Naive thymus-derived CD4-positive, alpha-beta T cell (primary cell): ENCODE measurements around the gene FOSL1. TPM values are rescaled to one million over a fixed set of nuclear protein-coding genes. Genes with fewer than 3 reads are reported as not detected.

Experiments used
- ATAC-seq: fragments of 150-1000 bp; cut with Tn5 transposase; 2 replicates; pipeline ENCODE4 v1.10.0; 2021; ENCODE audit warnings: mild to moderate bottlenecking, moderate library complexity
- CTCF ChIA-PET: fragments of 350-600 bp; sonication (Branson Sonifier 250); formaldehyde crosslinking; loops from one replicate; lab custom pipeline; 2021; ENCODE audit warnings: antibody characterized with exemption; lab: Charles Lee
- POLR2A ChIA-PET: fragments of 350-600 bp; sonication (Branson Sonifier 250); formaldehyde crosslinking; loops from one replicate; lab custom pipeline; 2021; ENCODE audit warnings: antibody characterized with exemption, inconsistent platforms; lab: Charles Lee
- DNase-seq, 9 donors: peaks; one replicate each; pipeline versions ENCODE4 v3.0.0 to v3.0.0-alpha.2; 2020 to 2022; ENCODE audit warnings: mixed read lengths in 1 of 9
- H3K27ac ChIP-seq: one replicate; pipeline ENCODE4 v1.7.0; 2013; ENCODE audit warnings: mild to moderate bottlenecking, low read depth, low read length, moderate library complexity
- H3K27me3 ChIP-seq, 2 donors: one replicate each; pipeline ENCODE4 v1.7.0; 2013; ENCODE audit warnings: low read length in 2 of 2, mild to moderate bottlenecking in 2 of 2, moderate library complexity in 2 of 2; ENCODE audit not compliant: control insufficient read depth in 2 of 2, insufficient read depth in 2 of 2
- H3K36me3 ChIP-seq, 3 experiments: 1 replicate in 2 of 3; 2 replicates in 1 of 3; pipeline ENCODE4 v1.7.0; 2013; ENCODE audit warnings: low read length in 3 of 3, mild to moderate bottlenecking in 3 of 3, moderate library complexity in 1 of 3; ENCODE audit not compliant: insufficient read depth in 3 of 3, control insufficient read depth in 2 of 3
- H3K4me1 ChIP-seq, 2 donors: one replicate each; pipeline ENCODE4 v1.7.0; 2013; ENCODE audit warnings: low read length in 2 of 2, mild to moderate bottlenecking in 2 of 2, moderate library complexity in 1 of 2; ENCODE audit not compliant: control insufficient read depth in 2 of 2, insufficient read depth in 2 of 2
- H3K4me3 ChIP-seq: 2 replicates; pipeline ENCODE4 v1.7.0; 2013; ENCODE audit warnings: mild to moderate bottlenecking, low read length
- H3K9me3 ChIP-seq, 3 experiments: 1 replicate in 2 of 3; 2 replicates in 1 of 3; pipeline ENCODE4 v1.7.0; 2013; ENCODE audit warnings: low read length in 3 of 3; ENCODE audit not compliant: control insufficient read depth in 2 of 3
- H3K27ac Mint-ChIP-seq, 9 donors: one replicate each; pipeline ENCODE4 v1.8.0; 2020 to 2022; ENCODE audit warnings: mixed read lengths in 9 of 9, mild to moderate bottlenecking in 8 of 9, moderate library complexity in 5 of 9, inconsistent platforms in 2 of 9
- H3K27me3 Mint-ChIP-seq, 5 donors: one replicate each; pipeline ENCODE4 v1.8.0; 2021 to 2022; ENCODE audit warnings: mixed read lengths in 5 of 5, mild to moderate bottlenecking in 1 of 5
- H3K36me3 Mint-ChIP-seq, 5 donors: one replicate each; pipeline ENCODE4 v1.8.0; 2020 to 2022; ENCODE audit warnings: mixed read lengths in 5 of 5, mild to moderate bottlenecking in 3 of 5, inconsistent platforms in 1 of 5
- H3K4me1 Mint-ChIP-seq, 7 donors: one replicate each; pipeline ENCODE4 v1.8.0; 2020 to 2022; ENCODE audit warnings: mixed read lengths in 7 of 7, mild to moderate bottlenecking in 3 of 7, inconsistent platforms in 1 of 7
- H3K4me3 Mint-ChIP-seq, 10 donors: one replicate each; pipeline ENCODE4 v1.8.0; 2020 to 2022; ENCODE audit warnings: mild to moderate bottlenecking in 10 of 10, mixed read lengths in 10 of 10, moderate library complexity in 6 of 10, inconsistent platforms in 2 of 10
- H3K9me3 Mint-ChIP-seq, 11 donors: one replicate each; pipeline ENCODE4 v1.8.0; 2020 to 2022; ENCODE audit warnings: mixed read lengths in 11 of 11, mild to moderate bottlenecking in 4 of 11, inconsistent platforms in 1 of 11, moderate library complexity in 1 of 11
- intact Hi-C, 2 donors: fragments of 100-400 bp; cut with micrococcal nuclease; formaldehyde crosslinking; loops; one replicate each; pipeline ENCODE4 v1.15.1; 2023
- polyA plus RNA-seq, 2 donors: library from polyadenylated mRNA; unstranded; fragments of 300-500 nt; fragmentation: Illumina TruSeq; gene quantifications; one replicate each; pipeline ENCODE4 v1.2.3, GENCODE V29; 2021
- total RNA-seq, 6 experiments: library from RNA in 5 of 6; stranded (reverse) in 5 of 6; gene quantifications; 1 replicate in 5 of 6; 2 replicates in 1 of 6; pipeline ENCODE4 v1.2.3 and lab custom pipeline; 2021 to 2026

Gene FOSL1
- total and polyA plus RNA-seq, 7 experiments from 2014 or later: 2.8 to 25.7 (median 4.0) TPM; not detected in 4

GRCh38 chr11:65906602-65907001 is 6.4 kb upstream of the FOSL1 start:
- peaks cover 0 to 18% (median 3%) of the 10 kb centered on the region in 7 donors for H3K4me1 Mint-ChIP-seq

GRCh38 chr11:65903715-65904114 is 3.5 kb upstream of the FOSL1 start:
- peaks cover 0 to 19% (median 2%) of the 10 kb centered on the region in 5 donors for H3K27me3 Mint-ChIP-seq
- ATAC-seq (no peak), DNase-seq (no peak)
- no peaks in the 10 kb centered on the region for H3K9me3 Mint-ChIP-seq
- peaks cover 17 to 19% of the 10 kb centered on the region in 2 donors for H3K4me1 ChIP-seq
- peaks cover 0 to 18% (median 8%) of the 10 kb centered on the region in 7 donors for H3K4me1 Mint-ChIP-seq
- H3K4me3 Mint-ChIP-seq: no peak overlapping the region
- H3K4me3 ChIP-seq: no peak overlapping the region
- no peak overlapping the region for H3K27ac ChIP-seq
- intact Hi-C loops: loop anchor here in 1 of 2 donors (10.0 kb wide), 1 partner anchor 151 kb away; the partner anchor contains the start of gene SF3B2
- POLR2A ChIA-PET: interaction anchor here (1.5 to 6.5 kb wide), 2 partner anchors 10 to 13 kb away, joined by 4 to 108 read pairs; partner anchors contain the start of genes CCDC85B and FIBP
- H3K27me3 ChIP-seq: peaks cover 0 to 6% of the 10 kb centered on the region in 2 donors
- no peaks in the 10 kb centered on the region for H3K36me3 Mint-ChIP-seq
- no peaks in the 10 kb centered on the region for H3K9me3 ChIP-seq
- CTCF ChIA-PET: no interaction called here
- H3K27ac Mint-ChIP-seq: peak overlapping the region in 2 of 9 donors; percentile 32 to 43
- H3K36me3 ChIP-seq: no peaks in the 10 kb centered on the region

More at GRCh38 chr11:65906602-65907001, 6.4 kb upstream of the FOSL1 start:
- H3K36me3 ChIP-seq: no peaks in the 10 kb centered on the region
- no peaks in the 10 kb centered on the region for H3K9me3 ChIP-seq
- Mint-ChIP-seq H3K27ac (no peak overlapping the region), H3K36me3 (no peaks in the 10 kb centered on the region), H3K4me3 (no peak overlapping the region), H3K9me3 (no peaks in the 10 kb centered on the region), H3K27me3 (peaks cover 0 to 24% (median 5%) of the 10 kb centered on the region in 5 donors)
- H3K27me3 ChIP-seq: no peaks in the 10 kb centered on the region
- no peak overlapping the region for H3K4me3 ChIP-seq
- POLR2A ChIA-PET: interaction anchor here (0.6 to 4.2 kb wide), 8 partner anchors 9 to 435 kb away, joined by 3 to 27 read pairs (median 3); partner anchors contain the start of genes CCDC85B, CFL1 and FIBP
- intact Hi-C loops: loop anchor here in 1 of 2 donors (10.0 kb wide), 1 partner anchor 148 kb away; the partner anchor contains the start of gene SF3B2
- ATAC-seq (no peak), DNase-seq (no peak)
- CTCF ChIA-PET: interaction anchor here (0.6 to 2.1 kb wide), 3 partner anchors 13 to 19 kb away, joined by 3 to 6 read pairs (median 5); no protein-coding TSS in a partner anchor
- H3K27ac ChIP-seq: no peak overlapping the region
- no peaks in the 10 kb centered on the region for H3K4me1 ChIP-seq

DNA sequence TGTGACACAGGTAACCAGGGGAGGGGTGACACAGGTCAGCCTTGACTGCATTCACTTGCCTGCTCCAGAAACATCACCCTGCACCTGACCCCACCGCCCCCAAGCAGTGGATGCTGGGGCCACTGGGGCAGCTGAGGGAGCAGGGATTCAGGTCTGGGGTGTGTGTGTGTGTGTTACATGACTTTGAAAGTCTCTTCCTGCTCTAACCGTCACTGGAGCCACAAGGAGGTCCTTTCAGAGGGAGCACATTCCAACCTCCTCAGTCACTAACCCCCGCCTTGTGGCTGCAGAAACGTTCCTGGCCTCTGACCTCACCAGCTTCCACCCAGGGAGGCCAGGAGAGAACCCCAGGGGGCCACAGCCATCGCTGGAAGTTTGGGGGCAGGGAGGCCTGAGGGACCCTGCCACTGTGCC is 2.9 kb upstream of the FOSL1 start:
- Histone ChIP-seq H3K36me3 (no peaks in the 10 kb centered on the region), H3K27me3 (peaks cover 0 to 6% of the 10 kb centered on the region in 2 donors), H3K4me1 (peaks cover 17 to 19% of the 10 kb centered on the region in 2 donors), H3K9me3 (no peaks in the 10 kb centered on the region), H3K4me3 (no peak overlapping the region), H3K27ac (no peak overlapping the region)
- ATAC-seq (no peak), DNase-seq (no peak)
- intact Hi-C loops: loop anchor here in 1 of 2 donors (10.0 kb wide), 1 partner anchor 152 kb away; the partner anchor contains the start of gene SF3B2
- Mint-ChIP-seq H3K27ac (peak overlapping the region in 1 of 9 donors; percentile 43), H3K36me3 (no peaks in the 10 kb centered on the region), H3K27me3 (peaks cover 0 to 17% (median 3%) of the 10 kb centered on the region in 5 donors), H3K4me1 (peaks cover 0 to 20% (median 10%) of the 10 kb centered on the region in 7 donors), H3K9me3 (no peaks in the 10 kb centered on the region), H3K4me3 (no peak overlapping the region)
- POLR2A ChIA-PET: interaction anchor here (6.5 kb wide), 1 partner anchor 12 kb away, joined by 108 read pairs; the partner anchor contains the start of genes CCDC85B and FIBP
- CTCF ChIA-PET: interaction anchor here (1.1 kb wide), 1 partner anchor 13 kb away, joined by 3 read pairs; the partner anchor contains the start of gene CCDC85B

GRCh38 chr11:65900899-65901180 is 652 bp upstream of the FOSL1 start:
- intact Hi-C loops: loop anchor here (1.0 to 10.0 kb wide), 6 partner anchors 11 to 154 kb away; partner anchors contain the start of genes C11orf68 (in 2 of the 2), CCDC85B (in 2 of the 2), DRAP1 (in 2 of the 2) and SART1 (in 1 of the 2)
- Histone ChIP-seq H3K36me3 (no peaks in the 10 kb centered on the region), H3K9me3 (no peaks in the 10 kb centered on the region), H3K27me3 (peaks cover 0 to 6% of the 10 kb centered on the region in 2 donors), H3K4me1 (peaks cover 17 to 19% of the 10 kb centered on the region in 2 donors), H3K4me3 (peak overlapping the region; percentile 51), H3K27ac (no peak overlapping the region)
- Mint-ChIP-seq H3K27me3 (peaks cover 0 to 11% (median 3%) of the 10 kb centered on the region in 5 donors), H3K4me1 (peaks cover under 1 to 36% (median 10%) of the 10 kb centered on the region in 7 donors), H3K27ac (peak overlapping the region in 6 of 9 donors; percentile 43 to 88 (median 80)), H3K36me3 (no peaks in the 10 kb centered on the region), H3K9me3 (no peaks in the 10 kb centered on the region), H3K4me3 (peak overlapping the region; percentile 64 to 77 (median 74))
- DNase-seq (no peak), ATAC-seq (no peak)
- CTCF ChIA-PET: interaction anchor here (1.1 to 2.4 kb wide), 4 partner anchors 8 to 12 kb away, joined by 3 to 10 read pairs (median 7); partner anchors contain the start of genes CCDC85B and FIBP
- POLR2A ChIA-PET: interaction anchor here (0.7 to 6.5 kb wide), 10 partner anchors 9 to 286 kb away, joined by 3 to 108 read pairs (median 4); partner anchors contain the start of genes C11orf68, CCDC85B and FIBP

DNA sequence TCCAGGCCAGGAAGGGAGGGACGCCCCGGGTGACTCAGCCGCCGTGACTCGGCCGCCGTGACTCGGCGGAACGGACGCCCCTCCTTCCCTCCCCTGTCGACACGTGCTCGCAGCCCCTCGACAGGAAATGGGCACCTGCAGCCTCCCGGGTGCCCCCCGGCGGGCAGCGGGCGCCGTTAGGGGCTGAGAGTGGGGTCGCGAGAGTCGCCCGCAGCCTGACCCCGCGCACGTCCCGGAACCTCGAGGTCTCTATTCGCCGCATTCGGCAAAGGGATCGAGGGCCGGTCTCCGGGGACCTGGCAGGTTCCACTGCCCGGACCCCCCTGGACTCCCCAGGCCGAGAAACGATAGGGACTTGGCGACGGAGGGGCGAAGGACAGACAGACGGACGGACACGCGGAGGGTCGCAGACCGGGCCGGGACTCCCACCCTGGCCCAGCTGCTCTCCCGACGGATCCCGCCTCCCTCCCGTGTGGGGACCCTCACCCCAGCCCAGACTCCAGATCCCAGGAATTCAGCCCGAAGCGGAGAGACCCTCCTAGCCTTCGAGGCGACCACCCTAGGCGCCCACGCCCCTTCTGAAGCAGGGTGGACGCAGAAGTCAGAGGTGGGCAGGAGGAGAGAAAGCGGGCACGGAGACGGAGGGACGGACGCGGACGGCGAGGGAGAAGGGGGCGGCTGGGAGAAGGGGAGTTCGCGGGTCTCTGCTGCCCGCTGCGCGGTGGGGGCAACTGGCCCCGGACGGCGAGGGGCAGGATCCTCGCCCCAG is 648 bp downstream of the FOSL1 start:
- Histone ChIP-seq H3K36me3 (no peaks in the 10 kb centered on the region), H3K4me3 (peak overlapping the region; percentile 51), H3K4me1 (peaks cover 17 to 19% of the 10 kb centered on the region in 2 donors), H3K9me3 (no peaks in the 10 kb centered on the region), H3K27me3 (peaks cover 0 to 6% of the 10 kb centered on the region in 2 donors), H3K27ac (peak overlapping the region; percentile 47)
- Mint-ChIP-seq H3K27me3 (peaks cover 0 to 11% (median 3%) of the 10 kb centered on the region in 5 donors), H3K27ac (peak overlapping the region in 2 of 9 donors; percentile 63 to 65), H3K36me3 (no peaks in the 10 kb centered on the region), H3K4me1 (peaks cover 7 to 45% (median 12%) of the 10 kb centered on the region in 7 donors), H3K9me3 (no peaks in the 10 kb centered on the region), H3K4me3 (peak overlapping the region in 9 of 10 donors; percentile 20 to 81 (median 62))
- ATAC-seq (no peak), DNase-seq (peak in 2 of 9 donors; percentile 52 to 81)
- ChIA-PET CTCF (interaction anchor here (1.1 to 1.8 kb wide), 2 partner anchors 9 to 12 kb away, joined by 3 to 7 read pairs; partner anchors contain the start of gene CCDC85B), POLR2A (interaction anchor here (1.4 to 6.5 kb wide), 4 partner anchors 9 to 29 kb away, joined by 3 to 108 read pairs (median 14); partner anchors contain the start of genes CCDC85B and FIBP)
- intact Hi-C loops: loop anchor here (1.0 to 10.0 kb wide), 6 partner anchors 9 to 155 kb away; partner anchors contain the start of genes C11orf68 (in 2 of the 2), CCDC85B (in 2 of the 2), DRAP1 (in 2 of the 2) and SART1 (in 1 of the 2)
